HG03521 (cell line): ENCODE measurements around the gene KDM4B.

Source experiments
- ATAC-seq: cut with Tn5 transposase; IDR thresholded peaks from one replicate; pipeline ENCODE4 v1.9.1; 2021; ENCODE audit warnings: mild to moderate bottlenecking, moderate library complexity; ENCODE audit not compliant: unreplicated experiment

KDM4B gene

DNA sequence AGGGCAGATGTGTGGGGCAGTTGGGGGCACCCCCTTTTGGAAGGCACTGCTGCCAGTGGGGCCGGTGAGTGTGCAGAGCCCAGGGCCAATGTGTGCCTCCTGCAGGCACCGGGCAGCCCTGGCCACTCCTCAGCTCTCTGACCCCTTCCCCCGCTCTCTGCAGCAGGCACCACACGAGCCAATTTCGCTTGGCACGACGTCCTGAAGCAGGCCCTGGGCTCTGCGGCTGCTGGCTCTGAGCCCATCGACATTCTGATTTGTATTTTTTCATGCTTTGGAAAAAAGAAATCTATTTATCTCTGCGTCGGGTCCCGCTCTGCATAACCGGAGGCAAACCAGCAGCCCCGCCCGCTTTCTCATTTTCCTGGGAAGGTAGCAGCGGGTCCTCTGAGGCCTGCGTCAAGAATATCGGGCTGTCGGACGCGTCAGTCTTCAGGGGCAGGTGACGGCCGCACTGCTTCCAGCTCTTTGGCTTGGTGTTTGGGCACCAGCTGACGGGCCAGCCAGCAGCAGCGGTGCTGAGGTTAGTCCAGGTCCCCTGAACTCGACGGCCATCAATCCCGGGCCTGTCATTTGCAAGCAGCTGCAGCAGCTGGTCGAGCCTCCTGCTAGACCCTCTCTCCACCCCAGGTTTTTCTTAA lies 134.3 kb downstream of the KDM4B start:
- no peak for ATAC-seq

DNA sequence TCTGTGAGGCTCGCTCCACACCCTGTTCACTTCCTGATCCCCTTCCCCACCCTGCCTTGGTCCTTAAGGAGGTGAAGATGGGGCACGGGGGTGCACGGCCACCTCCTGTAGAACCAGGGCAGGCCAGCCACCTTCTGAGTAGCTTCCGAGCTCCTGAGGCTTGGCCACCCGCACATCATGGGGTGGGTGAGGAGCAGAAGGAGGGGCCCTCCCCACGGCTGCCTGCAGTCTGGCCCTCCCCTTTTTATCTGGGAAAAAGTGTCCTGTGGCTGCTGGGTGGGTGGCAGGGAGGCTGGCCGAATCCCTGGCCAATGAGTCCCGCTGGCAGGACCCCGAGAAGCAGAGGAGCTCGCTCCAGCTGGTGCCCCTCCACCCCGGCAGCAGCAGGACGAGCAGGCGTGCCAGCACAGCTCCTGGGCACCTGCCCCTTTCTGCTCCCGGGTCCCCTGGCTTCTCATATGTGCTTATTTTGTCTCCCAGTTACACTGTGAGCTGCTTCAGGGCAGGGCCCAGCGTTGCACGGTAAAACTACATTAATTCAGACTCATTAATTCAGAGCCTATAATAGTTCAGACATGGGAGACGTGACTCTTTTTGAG lies 135.0 kb downstream of the KDM4B start:
- ATAC-seq: no peak

DNA sequence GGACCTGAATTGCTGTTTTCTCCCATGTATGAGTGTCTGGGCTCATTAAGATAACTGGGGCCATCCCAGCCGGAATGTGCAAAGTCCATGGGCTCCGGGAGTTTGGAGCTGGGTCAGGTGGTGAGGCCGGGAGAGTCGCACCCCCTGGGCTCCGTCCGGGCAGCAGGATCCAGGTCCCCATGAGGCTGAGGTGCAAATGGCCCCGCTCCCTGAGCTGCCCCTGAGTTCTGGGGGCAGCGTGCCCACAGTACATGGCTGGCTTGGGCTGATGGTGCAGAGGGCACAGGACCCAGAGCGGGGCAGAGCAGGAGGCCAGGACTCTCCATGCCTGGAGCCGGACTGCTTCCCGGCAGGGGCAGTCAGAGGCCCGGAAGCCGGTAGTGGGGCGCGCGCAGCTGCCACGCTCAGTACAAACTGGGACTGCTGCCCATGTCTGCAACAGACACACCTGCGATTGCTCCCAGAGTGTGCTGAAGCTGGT lies 136.0 kb downstream of the KDM4B start:
- no peak for ATAC-seq

DNA sequence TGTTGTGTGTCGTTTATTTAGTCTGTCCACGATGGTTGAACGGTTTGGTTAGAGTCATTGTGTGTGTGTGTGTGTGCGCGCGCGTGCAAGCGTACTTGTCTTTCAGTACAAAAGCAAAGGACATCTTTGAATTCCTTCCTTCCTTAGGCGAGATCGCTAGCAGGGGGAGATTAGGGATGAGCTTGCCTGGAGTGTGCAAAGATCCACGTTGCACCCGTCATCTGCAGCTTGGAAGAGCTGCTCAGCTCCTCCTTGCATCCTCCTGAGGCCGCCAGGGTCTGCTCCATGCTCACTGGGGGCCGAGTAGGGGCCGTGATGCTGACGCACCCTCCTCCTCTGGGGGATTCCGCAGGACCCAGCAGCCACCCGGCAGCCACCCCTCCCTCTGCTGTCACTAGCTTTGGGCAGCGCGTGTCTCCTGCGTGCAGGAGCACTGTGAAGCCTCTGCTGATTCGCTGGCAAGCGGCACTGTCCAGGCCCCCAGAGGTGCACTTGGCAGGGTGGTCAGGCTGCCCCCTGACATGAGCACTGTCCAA lies 137.3 kb downstream of the KDM4B start:
- ATAC-seq: no peak

DNA sequence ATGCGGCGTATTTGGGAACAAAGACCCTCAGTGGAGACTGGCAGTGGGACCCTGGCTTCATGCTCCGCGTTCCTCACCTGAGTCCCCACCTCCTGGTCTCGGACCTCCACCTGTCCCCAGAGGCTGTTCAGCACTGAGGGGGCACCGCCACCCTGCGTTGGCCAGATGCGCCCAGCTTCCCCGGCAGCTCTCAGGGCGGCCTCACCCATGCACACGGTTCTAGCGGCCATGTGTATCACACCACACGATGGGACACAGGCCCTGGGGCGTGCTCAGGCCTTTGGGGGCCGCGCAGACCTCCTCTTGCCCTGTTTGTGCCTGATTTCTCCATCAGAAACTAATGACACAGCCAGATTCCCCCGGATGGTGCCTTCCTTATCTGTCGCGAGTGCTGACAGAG lies 138.1 kb downstream of the KDM4B start:
- no peak for ATAC-seq

DNA sequence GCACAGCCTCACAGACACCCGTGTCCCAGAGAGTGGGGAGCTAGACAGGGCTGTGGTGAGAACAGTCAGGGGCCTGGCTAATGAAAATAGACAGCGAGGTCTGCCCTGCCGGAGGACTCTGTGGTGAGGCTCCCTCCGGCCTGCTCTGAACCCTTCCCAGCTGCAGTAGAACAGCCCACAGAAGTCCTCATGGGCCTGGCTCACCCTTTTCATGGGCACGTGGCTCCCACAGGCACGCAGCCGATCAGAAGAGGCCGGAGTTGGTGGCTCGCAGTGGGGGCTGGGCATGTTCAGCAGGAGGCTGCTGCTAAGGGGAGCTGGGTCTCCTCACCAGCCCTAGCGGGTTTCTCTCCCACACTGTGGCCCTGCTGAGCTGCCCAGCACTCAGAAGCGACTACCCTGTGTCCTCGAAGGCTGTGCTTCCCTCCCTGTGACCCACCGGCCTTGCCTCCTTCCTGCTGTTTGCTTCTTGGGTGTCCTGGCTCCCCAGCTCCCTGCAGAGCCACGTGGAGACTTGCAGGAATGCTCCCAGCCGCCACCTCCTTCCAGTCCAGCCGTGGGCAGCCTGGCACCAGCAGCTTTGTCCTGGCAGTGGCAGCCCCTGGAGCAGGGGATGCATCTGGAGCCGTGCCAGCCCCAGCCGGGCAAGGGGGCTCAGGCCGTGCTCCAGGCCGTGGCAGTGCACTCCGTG lies 138.7 kb downstream of the KDM4B start:
- ATAC-seq: no peak

DNA sequence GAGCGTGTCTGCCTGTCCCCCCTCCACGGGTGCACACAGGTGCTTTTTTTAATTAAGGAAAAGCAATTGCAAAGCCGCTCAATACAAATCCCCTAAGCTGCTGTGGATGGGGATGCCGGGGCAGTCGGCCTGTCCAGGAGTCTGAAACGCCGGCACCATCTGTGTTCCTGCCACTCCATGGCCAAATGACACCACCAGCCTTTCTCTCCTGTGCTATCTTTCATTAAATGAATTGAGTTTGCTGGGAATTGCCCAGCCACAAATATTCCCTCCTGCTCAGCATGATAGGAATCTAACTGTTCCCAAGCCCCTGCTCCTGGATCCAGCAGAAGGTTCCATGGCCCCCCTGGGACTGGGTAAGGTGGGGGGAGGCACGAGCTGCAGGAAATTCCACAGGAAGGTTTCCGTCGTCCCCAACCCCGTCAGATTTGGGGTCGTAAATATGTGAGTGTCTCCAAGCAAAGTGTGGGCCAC lies 139.2 kb downstream of the KDM4B start:
- ATAC-seq: no peak

DNA sequence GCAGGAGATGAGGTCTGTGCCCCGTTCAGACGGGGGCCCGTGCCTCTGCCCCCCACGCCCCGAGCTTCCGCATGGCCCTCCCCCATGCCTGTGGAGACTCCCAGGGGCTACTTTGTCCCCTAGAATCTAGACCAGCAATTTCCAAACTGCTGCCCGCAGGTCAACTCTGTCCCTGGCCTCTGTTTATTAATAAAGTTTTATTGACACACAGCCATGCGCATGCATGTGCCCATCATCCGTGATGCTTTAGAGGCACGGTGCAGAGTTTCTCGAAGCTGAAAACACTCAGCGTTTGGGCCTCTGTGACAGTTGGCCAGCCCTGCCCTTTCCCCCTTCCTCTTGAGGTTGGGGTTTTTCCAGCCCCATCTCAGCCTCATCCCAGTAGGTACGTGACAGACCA lies 140.0 kb downstream of the KDM4B start:
- no peak for ATAC-seq

DNA sequence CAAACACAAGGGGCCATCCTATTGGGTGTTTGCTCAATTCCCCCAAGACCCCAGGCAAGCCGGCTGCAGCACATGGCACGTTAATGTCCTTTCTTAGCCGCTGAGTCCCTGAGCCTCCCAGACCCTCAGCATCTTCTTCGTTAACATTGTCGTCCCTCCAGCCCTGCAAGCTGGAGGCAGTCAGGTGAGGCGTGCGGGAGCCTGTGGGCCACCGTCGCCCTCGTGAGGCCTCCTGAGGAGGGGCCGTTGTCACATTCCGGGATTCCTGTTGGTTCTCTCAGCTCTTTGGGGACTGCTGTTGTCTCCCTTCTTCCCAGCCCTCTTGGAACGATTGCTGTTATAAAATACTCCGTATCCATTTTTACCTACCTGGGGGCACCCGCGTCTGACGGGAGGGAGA lies 140.6 kb downstream of the KDM4B start:
- ATAC-seq: no peak

DNA sequence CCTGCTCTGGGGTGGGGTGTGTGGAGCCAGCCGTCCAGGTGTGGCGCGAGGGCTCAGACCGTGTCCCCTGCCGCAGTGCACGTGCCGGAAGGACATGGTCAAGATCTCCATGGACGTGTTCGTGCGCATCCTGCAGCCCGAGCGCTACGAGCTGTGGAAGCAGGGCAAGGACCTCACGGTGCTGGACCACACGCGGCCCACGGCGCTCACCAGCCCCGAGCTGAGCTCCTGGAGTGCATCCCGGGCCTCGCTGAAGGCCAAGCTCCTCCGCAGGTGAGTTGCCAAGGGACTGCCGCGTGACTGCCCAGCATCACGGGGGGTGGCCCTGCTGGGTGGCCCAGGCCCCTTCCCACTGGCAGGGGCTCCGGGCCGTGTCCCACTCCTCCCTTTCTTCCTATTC lies 141.6 kb downstream of the KDM4B start:
- ATAC-seq: no peak

DNA sequence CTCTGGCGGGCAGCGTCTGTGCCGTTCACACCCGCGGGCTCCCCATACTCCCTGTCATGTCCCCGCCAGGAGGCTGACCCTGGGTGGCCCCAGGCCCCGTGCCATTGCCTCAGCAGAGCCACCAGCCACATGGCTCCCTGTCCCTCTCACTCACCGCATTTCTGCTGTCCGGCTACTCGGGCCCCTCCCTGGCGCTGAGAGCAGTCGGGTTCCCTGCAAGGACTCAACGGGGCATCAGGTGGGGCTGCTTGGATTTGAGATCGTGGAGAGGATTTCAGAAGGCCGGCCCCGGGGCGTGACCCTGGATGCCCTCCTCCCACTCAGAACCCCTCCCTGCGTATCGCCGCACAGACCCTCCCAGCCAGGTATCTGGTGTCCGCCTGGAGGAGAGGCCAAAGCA lies 142.1 kb downstream of the KDM4B start:
- ATAC-seq: no peak

DNA sequence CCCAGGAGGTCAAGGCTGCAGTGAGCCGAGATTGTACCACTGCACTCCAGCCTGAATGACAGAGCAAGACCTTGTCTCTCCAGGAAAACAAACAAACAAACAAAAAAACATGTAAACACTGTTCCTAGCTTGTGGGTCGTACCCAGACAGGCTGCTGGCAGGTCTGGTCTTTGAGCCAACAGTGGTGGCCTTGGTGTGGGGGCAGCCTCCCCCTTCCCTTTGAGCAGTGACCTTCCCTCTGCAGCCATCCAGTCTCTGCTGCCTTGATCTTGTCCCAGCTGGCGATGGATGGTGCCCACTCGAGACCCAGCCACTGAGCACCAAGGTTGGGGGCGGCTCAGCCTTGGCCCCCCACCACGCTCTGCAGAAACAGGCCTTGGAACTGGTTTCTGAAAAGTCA lies 143.3 kb downstream of the KDM4B start:
- no peak for ATAC-seq

DNA sequence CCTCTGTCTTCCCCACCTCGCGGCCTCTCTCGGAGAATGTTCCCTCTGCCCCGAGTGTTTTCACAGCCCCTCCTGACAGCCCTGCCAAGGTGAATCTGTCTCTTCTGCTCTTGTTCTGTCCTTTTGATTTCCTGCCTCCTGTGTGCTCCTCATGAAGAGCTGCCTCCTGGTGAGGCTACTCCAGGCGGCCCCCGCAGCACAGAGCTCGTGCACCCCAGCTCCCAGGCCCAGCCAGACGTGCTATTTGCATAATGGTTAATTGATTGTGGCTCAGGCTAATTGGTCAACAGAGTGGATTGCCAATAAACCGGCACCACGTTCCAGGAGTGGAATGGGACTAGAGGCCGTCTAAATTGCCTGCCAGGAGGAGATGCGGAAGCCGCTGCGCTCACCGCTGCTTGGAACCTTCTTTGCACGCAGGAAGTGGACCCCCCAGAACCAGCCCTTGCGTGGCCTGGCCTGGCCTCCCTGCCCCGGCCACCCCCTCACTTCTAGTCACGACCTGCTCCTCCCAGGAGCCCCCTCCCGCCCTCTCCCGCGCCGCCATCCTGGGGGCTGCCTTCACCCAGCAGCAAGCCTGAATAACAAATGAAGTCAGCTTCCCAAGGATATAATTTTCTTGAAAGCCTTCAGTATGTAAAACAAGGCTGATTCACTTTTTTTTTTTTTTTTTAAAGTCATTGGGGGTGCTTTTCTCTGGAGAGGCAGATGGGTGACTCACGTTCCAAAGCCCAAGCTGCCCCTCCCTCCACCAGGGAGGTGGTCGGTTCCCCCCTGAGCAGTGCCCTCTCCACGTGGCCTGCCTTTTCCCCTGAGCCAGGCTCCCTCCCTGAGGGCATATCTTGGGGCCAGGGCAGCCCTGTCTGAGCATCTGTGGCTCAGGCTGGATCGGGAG lies 144.0 kb downstream of the KDM4B start:
- ATAC-seq: no peak

DNA sequence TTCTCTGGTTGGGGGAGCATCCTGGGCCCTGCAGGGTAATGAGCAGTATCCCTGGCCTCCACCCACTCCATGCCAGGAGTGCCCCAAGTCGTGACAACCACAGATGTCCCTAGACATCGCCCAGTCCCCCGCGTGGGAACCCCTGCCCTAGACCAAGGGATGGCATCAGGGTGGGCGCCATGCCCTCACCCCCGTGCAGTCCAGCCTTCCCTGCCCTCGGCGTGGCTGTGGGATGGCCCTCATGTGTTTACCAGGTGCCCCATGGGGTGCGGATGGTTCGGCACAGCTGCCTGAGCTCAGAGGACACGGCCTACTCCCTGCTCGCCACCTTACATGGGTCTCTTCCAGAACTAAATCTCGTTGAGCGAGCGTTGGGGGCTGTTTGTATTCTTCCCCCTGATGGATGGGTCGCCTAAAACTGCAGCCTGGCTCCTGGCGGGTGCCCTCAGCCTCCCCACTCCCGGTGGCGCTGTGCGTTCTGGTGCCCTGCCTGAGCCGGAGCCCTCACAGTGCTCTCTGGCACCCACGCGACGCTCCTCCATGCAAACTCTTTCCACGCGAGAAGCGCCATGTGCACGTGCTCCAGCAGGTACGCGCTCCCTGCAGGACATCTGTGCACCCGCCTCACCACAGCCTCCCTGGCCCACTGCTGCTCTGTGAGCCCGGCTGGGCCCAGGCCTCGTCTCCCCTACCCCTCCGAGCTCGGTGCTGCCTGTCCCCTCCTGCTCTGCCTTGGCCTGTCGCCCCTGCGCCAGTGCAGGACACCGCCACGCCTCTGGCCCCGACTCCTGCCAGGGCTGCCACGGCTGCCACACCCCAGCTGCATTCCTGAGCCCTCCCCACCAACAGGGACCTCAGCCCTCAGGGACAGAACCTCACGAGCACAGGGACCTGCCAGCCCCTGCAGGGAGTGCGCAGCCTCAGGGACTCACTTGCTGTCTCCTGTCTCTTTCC lies 145.0 kb downstream of the KDM4B start:
- no peak for ATAC-seq

DNA sequence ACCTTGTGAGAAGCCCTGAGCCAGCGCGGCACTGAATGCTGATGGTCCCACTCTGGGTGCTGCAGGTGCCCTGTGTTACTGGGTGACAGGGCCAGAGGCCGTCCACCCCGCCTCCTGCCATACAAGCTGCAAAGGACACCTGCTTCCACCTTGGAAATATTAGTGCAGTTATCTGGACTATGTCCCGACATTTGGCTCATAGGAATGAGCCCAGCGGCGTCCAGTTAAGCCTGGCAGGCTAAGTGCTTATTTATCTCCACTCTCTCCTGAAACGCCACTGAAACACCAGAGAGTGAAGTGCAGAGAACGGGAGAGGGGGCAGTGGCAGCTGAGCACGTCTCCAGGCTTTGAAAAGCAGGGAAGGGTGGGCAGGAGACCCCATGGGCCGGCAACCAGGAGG lies 145.8 kb downstream of the KDM4B start:
- no peak for ATAC-seq

DNA sequence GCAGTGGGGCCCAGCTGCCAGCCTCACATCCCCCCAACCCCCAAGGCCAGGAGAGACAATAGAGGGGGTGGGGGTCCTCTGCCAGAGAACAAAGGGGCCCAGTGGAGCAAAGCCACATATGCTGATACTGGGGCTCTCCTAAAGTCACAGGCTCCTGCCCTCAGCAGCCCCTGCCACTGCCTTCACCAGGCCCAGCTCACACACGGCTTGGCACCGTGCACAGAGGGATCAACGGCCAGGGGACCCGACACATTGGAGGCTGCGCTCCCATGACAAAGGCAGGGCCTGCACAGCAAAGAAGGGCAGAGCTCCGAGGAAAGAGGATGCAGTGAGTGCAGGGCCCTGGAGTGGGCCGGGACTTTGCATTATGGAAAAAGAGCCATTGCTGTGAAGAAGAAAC lies 146.4 kb downstream of the KDM4B start:
- no peak for ATAC-seq

DNA sequence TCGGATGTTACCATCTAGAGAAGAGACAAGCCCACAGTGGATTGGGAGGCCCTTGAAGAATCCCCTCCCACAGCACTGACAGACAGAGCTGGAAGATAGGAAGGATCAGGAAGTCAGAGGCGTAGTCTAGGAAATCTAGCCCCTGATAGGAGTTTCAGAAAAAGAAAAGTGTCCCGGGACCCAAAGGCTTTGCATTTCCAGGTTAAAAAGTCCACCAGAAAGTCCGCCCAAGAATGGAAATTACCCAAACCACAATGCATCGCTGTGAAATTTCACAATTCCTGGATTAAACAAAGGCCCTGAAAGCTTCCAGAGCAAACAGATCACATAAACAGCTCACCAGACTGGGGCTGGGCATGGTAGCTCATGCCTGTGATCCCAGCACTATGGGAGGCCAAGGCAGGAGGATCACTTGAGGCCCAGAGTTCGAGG lies 146.9 kb downstream of the KDM4B start:
- ATAC-seq: no peak

DNA sequence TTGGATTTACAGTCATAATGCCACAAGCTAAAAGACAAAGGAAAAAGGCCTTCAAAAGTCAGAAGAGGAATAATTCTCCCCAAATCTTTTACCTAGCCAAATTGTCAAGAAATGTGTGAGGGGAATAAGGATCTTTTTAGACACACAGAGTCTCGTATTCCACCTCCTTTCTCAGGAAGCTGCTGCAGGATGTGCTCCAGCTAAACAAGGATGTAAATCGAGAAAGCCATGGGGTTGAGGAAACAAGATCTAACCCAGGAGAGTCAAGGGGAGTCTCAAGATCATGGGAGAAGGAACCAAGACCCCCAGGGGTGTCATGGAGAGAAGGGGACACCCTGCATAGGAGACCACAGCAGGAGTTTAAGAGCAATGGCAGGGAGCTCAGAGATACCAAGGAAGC lies 147.4 kb downstream of the KDM4B start:
- ATAC-seq: no peak

DNA sequence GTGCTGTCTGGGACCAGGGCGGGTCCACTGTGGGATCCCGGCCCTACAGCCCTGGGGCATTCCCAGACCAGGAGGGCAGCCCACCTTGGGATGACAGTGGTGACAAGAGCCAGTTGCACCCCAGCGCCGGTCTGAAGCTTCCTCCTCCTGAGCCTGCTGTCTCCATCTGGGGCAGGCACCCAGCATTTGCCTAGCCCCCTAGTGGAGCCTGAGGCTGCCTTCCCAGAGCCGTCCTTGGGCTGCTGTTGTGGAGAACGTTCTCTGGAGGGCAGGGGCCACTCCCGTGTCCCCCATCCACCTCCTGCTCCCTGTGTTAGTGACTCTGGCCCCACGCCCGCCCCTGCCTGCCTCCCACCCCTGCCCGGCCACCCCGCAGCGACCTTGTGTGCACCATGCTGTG lies 148.5 kb downstream of the KDM4B start:
- ATAC-seq: no peak

DNA sequence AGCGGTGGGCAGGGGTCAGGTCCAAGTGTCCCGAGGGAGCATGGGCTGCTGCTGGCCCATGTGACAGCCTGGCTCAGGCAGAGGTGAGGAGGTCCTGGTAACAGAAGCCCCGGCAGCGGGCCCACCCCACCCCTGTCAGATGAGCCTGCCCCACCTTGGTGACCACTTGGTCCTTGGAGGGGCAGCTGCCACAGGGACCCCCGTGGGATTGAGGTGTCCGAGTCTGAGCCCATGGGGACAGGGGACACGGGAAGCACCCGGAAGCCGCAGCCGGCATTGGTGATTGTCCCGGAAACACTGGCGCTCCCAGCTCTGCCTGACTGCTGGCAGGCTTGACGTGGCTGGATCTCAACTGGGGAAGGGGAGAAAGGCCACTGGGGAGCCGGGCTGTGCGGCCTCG lies 149.1 kb downstream of the KDM4B start:
- ATAC-seq: no peak
